GM15510 (cell line): ENCODE results near the gene LRSAM1.

Experiments
- POLR2A ChIP-seq: IDR thresholded peaks from 3 replicates; pipeline ENCODE4 v1.6.1; 2011; ENCODE audit warnings: borderline replicate concordance; ENCODE audit not compliant: insufficient read length; ENCODE audit errors: extremely low read depth

LRSAM1 gene

DNA sequence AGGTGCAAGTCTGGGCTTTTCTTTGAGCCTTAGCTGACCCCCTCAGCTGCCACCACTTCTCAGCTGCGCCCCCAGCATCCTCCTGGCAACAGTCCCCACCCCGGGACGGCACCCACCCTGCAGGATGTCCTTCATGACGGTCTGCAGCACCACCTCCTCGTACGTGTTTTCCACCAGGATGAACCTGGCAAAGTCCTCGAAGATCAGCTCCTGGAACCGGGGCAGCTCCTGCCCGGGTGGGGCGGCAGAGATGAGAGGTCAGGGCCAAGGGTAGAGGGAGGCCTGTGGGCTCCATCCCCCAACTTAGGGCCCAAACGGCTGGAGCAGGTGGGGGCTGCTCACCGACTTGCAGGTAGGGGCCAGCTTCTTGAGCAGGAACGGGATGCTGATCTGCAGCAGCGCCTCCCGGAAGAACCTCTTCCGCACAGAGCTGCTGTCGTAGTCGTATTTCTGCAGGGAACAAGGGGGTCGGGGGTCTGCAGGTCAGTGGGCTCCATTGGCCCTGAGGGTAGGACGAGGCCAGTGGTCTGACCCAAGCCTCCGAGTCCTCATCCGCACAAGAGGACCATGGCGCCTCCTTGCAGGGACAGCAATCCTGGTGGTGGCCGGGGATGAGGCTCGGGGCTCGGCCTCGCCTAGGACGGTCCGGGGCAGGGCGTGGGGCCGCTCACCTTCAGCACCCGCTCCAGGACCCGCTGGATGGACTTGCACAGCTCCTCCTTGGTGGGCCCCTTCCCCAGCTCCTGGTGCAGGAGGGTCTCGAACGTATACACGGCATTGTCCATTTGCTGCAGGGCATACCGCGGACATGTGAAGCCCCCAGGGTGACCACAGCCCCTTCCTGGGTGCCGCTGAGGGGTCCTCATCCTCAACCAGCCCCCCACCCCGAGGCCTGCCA, 56.7 kb downstream of the LRSAM1 start:
- TF ChIP-seq POLR2A = no peak

DNA sequence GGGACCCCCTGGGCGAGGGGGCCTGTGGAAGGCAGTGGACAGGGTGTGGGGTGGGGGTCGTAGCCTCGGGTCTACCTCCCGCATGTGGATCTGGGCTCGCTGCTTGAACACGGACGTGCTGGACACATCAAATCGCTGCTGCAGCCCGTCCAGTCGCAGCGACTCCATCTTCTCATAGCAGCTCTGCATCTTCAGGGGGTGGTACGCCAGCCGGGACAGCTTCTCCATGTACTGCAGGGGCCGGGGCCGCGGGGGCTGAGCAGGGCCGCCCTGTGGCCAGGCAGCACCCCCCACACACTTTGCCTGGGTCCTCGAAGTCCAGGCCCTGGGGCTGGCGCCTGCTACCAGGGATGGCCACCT, 57.6 kb downstream of the LRSAM1 start:
- no peak for TF ChIP-seq POLR2A

GRCh38 chr9:127509261-127509954, 58.1 kb downstream of the LRSAM1 start:
- no peak for TF ChIP-seq POLR2A

GRCh38 chr9:127509955-127510299, 58.6 kb downstream of the LRSAM1 start:
- TF ChIP-seq POLR2A = no peak

- no peak for TF ChIP-seq POLR2A
These were observed 63.2 kb downstream of the LRSAM1 start for GRCh38 chr9:127514468-127514867.

- no peak for TF ChIP-seq POLR2A
These were observed 65.7 kb downstream of the LRSAM1 start for GRCh38 chr9:127516835-127517607.

DNA sequence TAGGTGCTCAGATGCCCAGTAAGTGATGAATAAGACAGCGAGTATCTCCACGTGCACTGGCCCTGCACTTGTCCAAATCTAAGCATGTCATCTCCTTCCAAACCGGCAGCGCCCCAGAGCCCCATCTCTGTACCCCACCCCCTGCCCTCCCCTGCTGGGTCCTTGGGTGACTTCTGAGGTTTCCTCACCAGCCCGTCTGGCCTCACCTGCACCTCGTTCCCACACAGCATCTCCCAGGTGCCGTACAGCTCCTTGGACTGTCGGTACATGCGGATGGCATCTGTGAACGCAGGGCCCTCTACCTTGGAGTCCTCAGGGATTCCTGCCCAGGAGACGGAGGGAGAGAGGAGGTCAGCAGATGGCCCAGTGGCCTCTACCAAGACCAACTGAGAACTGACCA, 66.3 kb downstream of the LRSAM1 start:
- no peak for TF ChIP-seq POLR2A

GRCh38 chr9:127518091-127518856, 67.0 kb downstream of the LRSAM1 start:
- TF ChIP-seq POLR2A = no peak

DNA sequence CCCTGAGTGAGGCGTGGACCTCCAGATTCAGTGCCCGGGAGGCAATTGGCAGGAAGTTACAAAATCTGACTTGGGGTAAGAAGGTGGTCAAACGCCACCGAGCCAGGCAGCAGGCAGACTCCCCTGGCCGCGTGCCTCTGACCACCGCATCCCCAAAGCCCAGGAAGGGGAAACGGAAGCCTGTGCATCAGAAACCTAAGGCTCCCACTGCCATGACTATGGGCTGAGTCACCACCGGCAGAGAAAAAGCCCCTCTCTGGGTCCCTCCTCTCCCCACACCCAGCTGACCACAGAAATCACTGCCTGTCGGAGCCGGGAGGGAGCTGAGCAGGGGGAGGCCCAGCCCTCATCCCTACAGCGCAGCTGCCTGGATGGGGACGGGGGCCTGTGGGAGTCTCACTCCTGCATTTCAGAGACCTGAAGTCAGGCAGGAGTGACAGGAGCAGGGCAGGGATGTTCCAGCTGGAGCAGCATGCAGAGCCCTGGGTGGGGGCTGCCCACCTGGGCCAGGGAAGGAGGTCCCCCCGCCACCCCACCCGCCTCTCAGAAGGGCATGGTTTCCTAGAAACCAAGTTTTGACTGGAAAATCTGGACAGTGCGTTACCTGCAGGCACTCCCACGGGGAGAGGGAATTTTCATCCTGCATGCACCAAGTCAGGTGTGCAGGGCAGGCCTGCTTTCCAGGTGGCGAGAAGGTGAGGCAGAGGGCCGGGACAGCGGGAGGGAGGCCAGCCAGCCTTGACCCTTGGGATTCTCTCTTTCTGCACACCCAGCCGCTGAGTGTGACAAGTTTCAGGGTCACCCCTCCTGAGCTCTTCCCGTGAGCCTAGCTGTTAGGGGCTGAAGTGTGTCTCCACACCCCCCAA, 68.2 kb downstream of the LRSAM1 start:
- no peak for TF ChIP-seq POLR2A

GRCh38 chr9:127520941-127521918, 69.9 kb downstream of the LRSAM1 start:
- no peak for TF ChIP-seq POLR2A

- TF ChIP-seq POLR2A = no peak
These were observed 70.6 kb downstream of the LRSAM1 start for GRCh38 chr9:127521919-127522304.

DNA sequence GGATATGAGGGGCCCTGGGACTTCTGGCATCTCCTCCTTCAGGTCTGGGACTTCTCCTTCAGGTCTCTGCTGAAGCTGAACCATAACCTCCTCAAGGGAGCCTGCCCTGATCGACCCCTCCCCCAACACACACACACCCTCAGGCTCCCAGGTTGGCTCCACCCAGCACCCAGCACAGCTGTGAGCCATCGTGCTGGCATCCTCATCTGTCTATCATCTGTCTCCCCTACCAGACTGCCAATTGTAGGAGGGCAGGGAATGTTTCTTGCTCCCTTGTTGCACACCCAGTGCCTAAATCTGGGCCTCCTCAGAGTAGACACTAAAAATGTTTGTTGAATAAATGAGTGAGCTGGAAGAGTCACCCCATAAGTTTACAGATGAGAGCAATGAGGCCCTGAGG, 71.4 kb downstream of the LRSAM1 start:
- no peak for TF ChIP-seq POLR2A

- TF ChIP-seq POLR2A = no peak
These were observed 72.1 kb downstream of the LRSAM1 start for GRCh38 chr9:127523312-127523851.

DNA sequence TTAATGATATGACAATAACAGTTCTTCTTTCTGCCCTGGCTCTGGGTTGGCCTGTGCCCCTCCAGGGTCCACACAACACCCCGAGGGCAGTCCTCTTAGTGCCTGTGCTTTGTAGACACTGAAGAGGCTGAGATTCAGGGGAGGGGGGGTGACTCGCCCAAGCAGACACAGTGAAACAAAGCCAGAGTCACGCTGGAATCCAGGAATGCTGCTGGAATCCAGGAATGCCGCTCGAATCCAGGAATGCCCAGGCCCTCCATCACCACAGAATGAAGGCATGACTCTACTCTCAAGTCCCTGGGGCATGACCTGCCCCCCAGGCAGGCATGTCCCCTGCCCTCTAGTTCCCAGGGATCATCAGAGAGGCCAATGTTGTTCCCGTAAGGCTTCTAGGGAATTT, 73.1 kb downstream of the LRSAM1 start:
- no peak for TF ChIP-seq POLR2A
